ENCODE data around the gene ZCCHC7.
A peak's percentile ranks its signal among the peaks of the same experiment; 100 is the strongest.
"Not testable (repeated sequence)": the region's sequence is repeated elsewhere in the genome, so short reads cannot be mapped to it uniquely, and the experiment has no call there.

ZCCHC7 gene

DNA sequence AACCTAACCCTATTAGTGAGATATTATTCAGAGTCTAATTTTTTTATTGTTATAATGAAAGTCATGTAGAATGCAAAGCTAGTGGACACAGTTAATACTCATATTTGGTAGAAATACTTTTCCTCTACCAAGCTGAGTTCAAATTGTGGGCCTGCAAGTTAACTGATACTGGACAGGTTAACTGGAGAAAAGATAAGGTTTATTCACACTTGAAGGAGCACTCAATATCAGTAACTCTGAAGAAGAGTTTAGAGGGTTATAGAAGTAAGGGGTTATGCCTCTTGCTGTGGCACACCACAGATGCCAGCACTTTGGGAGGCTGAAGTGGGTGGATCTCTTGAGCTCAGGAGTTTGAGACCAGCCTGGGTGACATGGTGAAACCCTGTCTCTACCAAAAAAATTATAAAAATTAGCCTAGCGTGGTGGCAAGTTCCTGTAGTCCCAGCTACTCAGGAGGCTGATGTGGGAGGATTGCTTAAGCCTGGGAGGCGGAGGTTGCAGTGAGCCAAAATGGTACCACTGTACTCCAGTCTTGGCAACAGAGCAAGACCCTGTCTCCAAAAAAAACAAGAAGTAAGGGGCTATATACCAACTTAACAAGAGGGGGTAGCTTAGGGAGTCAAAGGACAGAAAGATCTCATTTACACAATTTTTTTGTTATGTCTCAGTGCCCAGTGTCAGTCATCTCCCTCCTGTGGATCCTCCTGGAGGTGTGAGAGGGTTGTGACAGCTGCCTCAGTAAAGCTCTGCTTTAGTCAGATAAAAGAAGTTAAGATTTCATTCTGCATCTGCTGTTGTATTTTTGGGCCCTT lies 180.9 kb downstream of the ZCCHC7 start:
- DNase-seq = no peak

DNA sequence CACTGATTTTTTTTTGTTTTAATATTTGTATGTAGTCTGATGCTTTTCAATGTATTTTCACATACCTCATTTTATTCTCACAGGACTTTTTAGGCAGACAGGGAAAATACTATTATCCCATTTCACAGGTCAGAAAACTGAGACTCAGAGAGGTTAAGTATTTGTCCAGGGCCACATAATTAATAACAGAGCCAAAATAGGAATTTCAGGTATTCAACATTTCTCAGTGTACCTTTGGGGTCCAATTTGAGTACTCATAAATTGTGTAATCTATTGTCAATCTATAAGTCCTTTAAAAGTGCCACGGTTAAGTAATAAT lies 181.4 kb downstream of the ZCCHC7 start:
- no peak for DNase-seq

DNA sequence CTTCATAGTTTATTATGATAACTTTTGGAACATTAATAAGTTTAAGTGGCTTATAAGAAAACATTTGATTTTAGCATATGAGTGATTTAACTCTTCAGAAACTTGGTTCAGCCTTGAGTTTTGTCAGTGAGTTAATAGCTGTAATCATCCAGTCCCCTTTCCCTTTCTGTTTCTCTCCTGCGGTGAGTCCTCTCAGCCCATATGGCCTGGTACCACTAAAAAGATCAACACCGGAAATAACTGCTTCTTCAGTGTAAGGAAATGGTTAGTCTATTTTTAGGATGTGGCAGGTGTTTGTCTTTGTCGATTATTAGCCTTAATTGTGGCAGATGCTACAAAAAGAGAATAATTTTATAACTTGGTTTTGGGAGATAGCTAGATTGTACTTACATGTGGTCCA lies 181.9 kb downstream of the ZCCHC7 start:
- peak; percentile 32 for DNase-seq

DNA sequence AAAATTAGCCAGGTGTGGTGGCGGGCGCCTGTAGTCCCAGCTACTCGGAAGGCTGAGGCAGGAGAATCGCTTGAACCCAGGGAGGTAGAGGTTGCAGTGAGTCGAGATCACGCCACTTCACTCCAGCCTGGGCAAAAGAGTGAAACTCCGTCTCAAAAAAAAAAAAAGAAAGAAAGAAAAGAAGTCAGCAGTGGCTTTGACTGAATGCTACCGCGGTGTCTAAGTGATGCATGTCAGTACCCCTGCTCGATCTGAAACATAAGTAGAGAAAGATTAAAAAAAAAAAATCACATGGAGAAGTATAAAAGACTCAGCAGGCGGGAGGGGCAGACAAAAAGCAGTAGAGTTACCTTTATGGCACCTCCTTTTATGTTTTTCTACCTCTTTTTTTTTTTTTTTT lies 182.9 kb downstream of the ZCCHC7 start:
- DNase-seq = not testable (repeated sequence)

DNA sequence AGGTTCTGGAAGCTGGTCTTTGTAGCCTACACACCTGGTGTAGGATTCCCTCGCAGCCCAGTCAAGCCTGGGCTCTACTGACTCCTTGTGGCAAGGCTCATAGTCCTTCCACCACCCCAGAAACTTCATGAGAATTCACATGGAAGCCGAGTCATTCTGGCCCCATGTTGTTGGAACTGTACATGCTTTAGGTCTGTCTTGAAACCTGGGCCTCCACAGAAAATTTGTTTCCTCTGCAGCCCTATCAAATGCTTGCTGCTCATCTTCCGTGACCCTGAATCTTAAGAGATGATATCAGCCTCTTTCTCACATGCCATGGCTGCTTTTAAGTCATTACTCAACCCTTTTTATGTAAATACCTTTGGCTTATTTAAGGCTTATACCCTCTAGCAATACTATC lies 188.8 kb downstream of the ZCCHC7 start:
- no peak for DNase-seq

DNA sequence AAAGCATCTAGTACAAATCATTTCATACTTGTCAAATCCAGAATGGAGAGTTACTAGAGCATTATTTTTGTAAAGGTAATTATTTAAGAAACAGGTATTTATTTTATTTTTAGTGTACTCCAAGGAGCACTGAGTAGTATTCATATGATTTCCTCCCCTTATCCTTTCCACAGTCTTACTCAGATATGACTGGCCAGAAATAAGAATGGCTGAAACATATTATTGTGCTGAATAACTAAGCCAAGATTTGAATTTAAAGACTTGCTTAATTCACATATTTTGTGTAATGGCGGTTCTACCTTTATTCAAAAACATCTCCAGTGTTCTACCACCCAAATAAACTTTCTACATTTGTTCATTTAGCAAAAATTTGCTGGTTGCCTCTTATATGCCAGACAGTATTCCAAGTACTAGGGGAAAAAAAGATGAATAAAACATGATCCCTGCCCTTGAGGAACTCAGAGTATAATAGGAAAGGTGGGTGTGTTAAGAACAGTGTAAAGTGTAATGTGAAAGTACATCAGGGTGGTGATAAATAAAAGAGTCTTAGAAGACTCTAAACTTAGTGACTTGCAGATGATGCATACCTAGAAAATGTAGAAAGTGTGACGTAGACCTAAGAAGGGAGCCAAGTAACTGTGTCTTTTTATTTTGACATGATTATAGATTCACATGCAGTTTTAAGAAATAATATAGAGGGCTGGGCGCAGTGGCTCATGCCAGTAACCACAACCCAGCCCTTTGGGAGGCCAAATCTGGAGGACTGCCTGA lies 191.7 kb downstream of the ZCCHC7 start:
- no peak for DNase-seq

DNA sequence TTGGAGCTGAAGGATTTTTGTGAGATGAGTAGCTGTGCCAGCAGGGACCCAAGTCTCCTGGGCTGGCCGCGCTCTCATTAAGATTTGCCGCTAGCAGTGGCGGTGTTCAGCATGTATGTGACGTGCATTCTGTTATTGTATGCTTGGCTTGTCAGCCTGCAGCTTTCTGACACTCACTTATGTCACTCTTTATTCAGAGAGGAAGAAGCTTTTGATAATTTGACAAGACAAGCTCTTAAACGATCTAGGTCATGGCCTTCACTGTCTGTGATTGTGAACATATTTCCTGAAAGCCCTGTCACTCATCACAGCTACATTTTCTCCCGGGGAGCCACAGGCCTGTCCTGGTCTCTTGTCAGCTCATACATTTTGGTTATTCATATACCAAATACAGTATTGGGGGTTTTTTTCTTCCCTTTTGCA lies 203.9 kb downstream of the ZCCHC7 start:
- peak; percentile 27 for DNase-seq

DNA sequence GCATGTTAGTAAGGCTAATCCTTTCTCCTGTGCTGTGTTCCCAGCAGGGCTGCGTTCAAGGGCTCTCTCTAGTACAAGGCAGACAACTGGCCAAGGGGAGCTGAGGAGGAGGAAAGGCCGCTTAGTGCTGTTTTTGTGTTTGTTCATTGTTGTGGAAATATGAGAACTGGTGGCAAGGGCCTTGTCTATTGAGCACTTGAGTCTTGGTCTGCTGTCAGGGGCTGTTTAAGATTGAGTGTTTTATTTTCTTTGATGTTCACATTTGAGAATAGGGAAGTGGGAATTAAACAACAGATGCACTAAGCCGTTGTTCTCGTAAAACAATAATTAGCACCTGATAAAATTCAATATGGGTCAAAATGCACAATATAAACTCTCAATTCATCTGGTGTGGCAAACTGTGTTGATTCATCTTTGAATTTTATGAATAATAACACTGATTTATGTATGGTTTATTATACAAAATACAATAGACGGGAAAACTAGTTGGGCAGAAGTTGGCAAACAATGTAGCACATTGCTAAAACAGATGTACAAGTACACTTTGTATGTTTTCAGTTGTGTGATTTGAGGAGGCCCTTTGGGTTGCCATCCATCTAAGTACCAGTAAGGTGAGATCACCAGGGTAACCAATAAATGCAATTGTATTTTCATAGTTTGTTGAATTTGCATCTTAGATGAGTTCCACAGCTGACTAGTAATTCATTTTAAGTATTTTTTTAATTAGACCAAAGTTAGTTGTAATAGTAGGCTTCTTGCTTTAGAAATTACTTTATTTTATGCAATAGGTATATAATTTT lies 204.5 kb downstream of the ZCCHC7 start:
- peak; percentile 64 for DNase-seq

DNA sequence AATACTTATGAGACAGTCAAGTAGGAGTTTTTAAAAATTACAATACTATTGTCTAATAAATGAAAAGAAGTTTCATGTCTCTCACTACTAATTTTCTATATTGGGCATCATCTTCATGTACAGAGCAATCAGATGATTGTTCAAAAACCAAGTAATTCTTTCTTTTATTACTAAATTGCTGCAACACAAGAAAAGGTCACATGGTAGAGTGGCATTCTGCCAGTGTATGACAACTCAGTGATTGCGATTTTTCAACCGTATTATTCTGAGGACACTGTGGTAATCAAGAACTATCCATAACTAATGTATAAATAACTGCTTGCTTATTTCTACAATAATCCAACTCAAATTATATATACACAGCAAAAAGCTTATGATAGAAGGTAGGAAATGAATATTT lies 205.4 kb downstream of the ZCCHC7 start:
- no peak for DNase-seq

DNA sequence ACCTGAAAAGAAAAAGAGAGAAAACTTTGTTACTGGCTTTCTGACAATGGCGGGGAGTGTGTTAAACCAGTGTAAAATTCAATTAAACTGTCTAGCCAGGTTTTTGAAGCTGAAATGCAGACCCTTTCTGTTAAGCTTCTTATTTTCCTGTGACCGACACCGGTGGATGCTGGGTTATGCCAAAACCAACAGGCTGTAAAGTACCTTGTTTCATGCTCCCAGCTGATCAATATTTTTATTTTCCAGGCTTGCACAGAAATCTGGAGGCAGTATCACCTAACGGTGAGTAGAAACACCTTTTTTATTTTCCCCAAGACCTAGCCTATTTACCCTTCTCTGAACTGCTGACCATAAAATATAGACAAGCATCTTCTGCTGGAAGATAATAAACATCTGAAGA lies 207.2 kb downstream of the ZCCHC7 start:
- DNase-seq = no peak

DNA sequence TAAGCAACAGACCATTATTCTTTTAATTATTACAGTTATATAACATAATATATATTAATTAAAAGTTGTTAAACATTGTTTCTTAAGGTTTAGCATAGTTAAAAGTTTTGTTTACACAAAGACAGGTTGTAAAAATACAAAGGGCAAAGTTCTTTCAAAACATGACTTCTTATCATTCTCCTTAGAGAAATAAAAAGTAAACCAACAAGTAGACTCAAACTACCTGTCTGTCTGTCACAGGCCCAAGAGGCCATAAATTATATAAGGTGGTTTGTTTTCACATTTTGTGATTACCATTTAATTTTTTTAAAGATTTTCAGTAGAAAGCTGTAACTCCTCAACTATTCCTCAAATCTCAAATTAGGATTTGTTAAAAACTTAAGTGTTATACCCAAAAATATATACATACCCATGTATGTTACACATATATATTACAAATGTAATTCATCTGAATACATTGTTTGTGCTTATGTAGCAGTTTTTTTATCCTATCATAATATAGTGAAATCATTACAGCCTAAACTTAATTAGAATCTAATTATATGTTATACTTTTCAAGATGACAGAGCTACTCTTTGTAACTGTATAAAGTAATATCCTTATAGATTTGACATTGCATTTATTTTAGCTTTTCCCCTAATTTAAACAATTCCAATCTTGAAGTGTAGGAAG lies 208.3 kb downstream of the ZCCHC7 start:
- DNase-seq = no peak

DNA sequence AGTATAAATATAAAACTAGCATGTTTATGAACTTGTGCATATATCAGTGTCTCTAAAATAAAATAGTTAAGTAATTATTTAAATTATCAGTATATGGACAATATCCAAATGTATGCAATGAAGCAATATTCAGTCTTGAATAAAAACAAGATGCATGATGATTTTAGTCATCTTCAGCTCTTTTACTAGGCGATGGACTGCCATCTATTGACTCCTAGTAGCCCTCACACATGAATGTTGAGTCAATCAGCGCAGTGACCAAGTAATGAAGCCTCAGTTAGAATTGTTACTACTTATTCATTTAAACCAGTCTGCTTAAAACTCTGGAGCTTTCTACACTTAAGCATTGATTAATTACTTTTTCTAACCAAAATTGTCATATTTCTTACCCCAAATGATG lies 209.2 kb downstream of the ZCCHC7 start:
- DNase-seq = peak; percentile 12

DNA sequence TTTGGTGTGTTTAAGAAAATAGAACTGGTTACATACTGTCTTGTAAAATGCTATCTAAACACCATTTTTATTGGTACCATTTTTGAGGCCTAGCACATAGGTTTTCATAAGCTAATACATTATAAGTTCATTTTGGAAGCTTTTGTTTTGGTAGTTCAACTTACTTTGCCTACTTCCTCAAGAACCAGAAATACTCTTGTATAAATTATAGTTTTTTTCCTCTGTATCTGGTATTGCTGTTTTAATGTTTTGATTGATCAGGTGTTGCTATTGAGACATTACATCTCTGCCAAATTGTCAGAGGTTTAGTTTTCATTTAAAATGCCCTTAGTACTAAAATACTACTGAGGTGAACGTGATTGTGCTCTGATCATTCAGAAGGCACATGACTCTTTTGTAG lies 211.5 kb downstream of the ZCCHC7 start:
- DNase-seq = no peak

DNA sequence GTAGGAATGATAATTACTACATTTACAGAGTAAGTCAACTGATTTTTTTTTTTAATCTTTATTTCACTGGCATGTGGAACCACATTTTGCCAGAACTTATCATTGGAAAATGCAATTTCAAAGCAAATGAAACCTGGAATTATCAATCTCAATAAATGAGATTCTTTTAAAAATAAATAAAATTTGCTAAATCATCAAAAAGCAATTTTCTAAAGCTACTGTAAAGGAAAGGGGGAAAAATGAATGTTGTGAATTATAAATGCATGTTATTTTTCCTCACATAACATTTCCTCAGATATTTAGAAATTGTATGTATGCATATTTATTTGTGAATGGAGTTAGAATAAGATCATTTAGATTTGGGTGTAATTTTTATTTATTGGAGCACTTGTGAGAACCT lies 212.2 kb downstream of the ZCCHC7 start:
- no peak for DNase-seq

DNA sequence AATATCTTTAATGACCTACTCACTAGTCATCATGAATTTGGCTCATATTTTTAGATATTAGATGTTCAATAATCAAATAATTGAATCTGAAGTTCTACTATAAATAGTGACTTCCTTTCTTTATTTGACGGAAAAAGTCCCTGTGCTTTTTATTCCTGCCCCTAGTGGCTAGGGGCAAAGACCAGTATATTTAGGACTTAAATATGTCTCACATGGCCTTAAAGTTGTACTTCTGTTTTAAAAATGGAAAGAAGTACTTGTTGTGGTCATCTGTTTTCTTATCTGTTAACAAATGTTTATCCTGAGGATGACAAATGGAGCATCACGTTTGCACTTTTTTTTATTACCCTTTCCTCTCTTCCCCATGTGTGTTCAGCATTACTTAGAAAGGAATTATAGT lies 212.9 kb downstream of the ZCCHC7 start:
- DNase-seq = no peak

DNA sequence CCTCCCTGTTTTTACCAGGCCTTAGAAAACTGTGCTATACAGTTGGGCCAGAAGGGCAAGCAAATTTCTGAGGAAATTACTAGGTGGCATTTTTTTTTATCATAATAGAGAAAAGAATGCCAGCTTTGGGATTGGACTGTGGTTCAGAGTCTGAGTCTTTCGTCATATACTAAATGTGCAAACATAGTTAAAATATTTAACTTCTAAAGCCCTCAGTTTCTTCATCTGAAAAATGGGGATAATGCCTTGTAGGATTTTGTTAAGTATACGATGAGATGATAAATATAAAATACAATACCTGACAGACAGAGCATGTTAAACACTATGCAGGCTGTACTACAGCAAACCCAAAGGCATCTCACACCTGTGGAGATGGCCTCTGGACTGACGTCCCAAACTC lies 214.9 kb downstream of the ZCCHC7 start:
- no peak for DNase-seq

DNA sequence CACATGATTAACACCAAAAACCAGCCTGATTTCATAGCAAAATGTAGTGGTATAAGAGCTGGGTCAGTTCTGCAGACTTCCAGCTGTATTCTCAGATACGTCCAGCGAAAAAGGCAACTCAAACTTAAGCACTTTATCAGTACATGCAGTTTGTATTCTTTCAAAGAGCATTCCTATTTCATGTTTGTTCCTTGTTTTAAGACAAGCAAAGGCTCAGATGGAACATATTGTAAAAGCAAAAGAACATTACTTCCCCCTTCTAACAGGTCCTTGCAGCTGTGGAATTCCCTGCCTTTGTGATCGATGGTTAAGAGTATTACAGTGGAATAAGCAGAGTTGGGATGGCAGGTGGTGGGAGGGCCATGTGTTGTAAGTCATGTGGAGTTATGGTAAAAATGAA lies 215.8 kb downstream of the ZCCHC7 start:
- DNase-seq = no peak

DNA sequence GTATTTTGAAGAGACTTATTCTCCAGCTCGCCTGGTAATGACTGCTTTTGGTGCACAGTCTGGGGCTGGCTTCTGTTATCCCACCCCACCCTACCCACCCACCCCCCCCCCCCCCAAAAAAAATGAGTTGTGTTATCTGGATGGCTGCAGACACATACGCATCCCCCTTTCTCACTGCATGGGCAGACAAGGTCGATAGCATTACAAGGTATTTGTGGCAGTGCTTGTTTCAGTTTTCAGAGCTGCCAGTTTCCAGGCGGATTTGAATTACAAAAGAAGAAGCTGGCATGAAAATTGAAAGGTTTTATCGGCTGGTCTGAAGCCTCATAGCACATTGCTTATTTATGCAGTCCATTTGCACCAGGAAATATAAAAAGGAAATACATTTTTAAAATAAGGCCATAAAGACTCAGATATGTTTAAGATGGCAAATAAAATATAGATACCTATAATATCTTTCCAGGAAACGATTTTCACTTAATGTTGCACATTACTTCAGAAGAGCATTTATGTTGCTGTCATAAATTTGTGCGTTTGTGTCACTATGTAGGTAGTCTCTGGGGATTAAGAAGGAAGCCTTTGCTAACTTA lies 217.0 kb downstream of the ZCCHC7 start:
- no peak for DNase-seq

DNA sequence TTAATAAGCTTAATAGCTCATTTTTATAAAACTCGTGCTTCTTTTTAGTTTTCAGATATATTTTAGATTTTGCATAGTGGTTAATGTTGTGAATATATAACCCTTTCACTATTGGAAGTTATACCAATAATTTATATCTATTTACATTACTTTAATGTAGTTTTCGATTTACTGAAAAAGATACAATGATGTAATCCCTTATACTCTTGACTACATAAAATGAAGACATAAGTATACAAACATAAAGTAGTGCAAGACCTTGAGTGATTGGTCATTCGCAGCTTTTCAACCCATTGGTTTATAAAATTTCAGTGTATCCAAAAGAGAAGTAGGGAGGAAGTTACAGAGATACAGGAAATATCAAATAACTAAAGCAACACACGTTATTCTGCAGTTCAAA lies 217.8 kb downstream of the ZCCHC7 start:
- DNase-seq = no peak

DNA sequence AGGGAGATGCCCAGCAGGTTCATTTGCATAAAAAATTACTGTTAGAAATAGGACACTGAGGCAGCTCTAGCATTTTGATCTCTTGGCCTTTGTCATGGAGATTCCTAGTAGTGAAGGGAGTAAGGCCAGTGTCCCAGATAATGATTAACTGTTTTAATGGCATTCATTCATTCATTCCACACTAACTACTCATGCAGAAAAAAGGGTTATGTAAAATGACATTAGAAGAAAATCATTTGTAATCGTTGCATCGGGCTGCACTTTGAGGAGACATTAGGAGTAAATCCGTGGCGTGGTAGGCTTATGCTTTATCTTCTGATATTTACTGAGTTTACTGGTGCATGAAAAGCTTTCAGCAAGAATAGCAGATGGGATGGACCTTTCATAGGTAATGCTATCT lies 219.5 kb downstream of the ZCCHC7 start:
- DNase-seq = no peak

DNA sequence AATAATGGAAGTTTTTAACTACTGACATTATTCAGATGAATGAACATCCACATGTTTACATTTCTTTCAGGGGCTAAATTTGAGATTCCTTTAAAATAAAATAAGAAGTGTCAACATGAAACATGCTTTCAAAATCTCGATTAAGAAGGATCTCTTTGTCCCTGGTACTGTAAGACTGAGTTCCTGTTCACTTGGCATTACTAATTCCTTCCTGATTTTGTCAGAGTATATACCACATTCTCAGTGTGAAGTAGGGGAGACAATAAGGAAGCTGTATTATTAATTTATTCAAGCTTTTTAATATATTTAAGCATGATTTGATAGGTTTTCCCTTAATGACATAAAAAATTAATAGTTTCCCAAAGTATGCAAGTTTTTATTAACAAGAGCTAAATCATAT lies 220.6 kb downstream of the ZCCHC7 start:
- DNase-seq = no peak

DNA sequence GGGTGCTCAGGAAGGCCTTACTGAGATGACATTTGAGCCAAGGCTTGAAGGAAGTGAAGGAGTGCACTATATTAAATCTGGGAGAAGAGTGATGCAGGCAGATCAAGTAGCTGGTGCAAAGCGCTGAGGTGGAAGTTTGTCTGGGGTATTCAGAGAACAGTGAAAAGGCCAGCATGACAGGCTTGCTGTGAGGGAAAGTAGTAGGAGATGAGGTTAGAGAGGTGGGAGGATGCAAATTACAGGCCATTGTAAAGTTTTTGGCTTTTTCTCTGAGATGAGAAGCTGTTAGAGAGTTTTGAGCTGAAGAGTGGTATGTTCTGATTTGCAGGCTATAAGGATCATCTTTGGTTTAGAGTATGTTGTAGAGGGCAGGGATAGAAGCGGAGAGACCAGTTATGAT lies 221.3 kb downstream of the ZCCHC7 start:
- DNase-seq = no peak

DNA sequence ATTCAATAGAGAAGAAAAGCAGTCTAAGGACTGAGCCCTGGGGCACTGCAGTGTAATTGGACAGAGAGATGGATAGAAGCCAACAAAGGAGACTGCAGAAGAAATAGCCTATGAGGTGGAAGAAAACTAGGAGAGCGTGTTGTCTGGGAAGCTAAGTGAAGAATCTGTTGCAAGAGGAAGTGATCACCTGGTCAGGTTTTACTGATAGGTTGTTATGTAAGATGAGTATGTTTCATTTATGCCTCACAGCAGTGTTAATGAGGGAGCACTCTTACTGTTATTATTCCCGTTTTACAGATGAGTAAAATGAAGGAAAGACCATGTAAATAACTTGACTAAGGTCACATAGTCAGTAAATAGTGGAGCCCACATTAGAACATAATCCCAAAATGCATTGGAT lies 222.1 kb downstream of the ZCCHC7 start:
- DNase-seq = no peak
